HG03175 (cell line): ENCODE measurements around the gene VANGL1.

Experiments
- ATAC-seq: cut with Tn5 transposase; IDR thresholded peaks from one replicate; pipeline ENCODE4 v1.9.1; 2021; ENCODE audit warnings: mild to moderate bottlenecking, moderate library complexity; ENCODE audit not compliant: unreplicated experiment

Gene VANGL1

GRCh38 chr1:115643225-115643624 lies 1.5 kb downstream of the VANGL1 start:
- ATAC-seq, result no peak

GRCh38 chr1:115643666-115644065 lies 1.9 kb downstream of the VANGL1 start:
- no peak for ATAC-seq

GRCh38 chr1:115644109-115644508 lies 2.3 kb downstream of the VANGL1 start:
- no peak for ATAC-seq

GRCh38 chr1:115647047-115647446 lies 5.3 kb downstream of the VANGL1 start:
- ATAC-seq, result no peak

GRCh38 chr1:115647507-115647906 lies 5.7 kb downstream of the VANGL1 start:
- ATAC-seq, result no peak

- ATAC-seq, result no peak
These were observed 6.3 kb downstream of the VANGL1 start for GRCh38 chr1:115647919-115648650.

- ATAC-seq, result peak; percentile 94
These were observed 7.2 kb downstream of the VANGL1 start for GRCh38 chr1:115648717-115649691.

- no peak for ATAC-seq
These were observed 8.2 kb downstream of the VANGL1 start for GRCh38 chr1:115649964-115650363.

- ATAC-seq, result no peak
These were observed 9.2 kb downstream of the VANGL1 start for GRCh38 chr1:115650961-115651360.

- ATAC-seq, result no peak
These were observed 9.6 kb downstream of the VANGL1 start for GRCh38 chr1:115651391-115651790.

- no peak for ATAC-seq
These were observed 10.5 kb downstream of the VANGL1 start for GRCh38 chr1:115652236-115652788.

GRCh38 chr1:115654125-115654524 lies 12.4 kb downstream of the VANGL1 start:
- no peak for ATAC-seq

- ATAC-seq, result no peak
These were observed 13.0 kb downstream of the VANGL1 start for GRCh38 chr1:115654663-115655305.

- no peak for ATAC-seq
These were observed 13.5 kb downstream of the VANGL1 start for GRCh38 chr1:115655306-115655663.

GRCh38 chr1:115655916-115656315 lies 14.1 kb downstream of the VANGL1 start:
- ATAC-seq, result no peak

- no peak for ATAC-seq
These were observed 14.8 kb downstream of the VANGL1 start for GRCh38 chr1:115656461-115657077.

- ATAC-seq, result no peak
These were observed 16.9 kb downstream of the VANGL1 start for GRCh38 chr1:115658646-115659045.

- ATAC-seq, result no peak
These were observed 18.4 kb downstream of the VANGL1 start for GRCh38 chr1:115660151-115660550.

GRCh38 chr1:115661157-115661556 lies 19.4 kb downstream of the VANGL1 start:
- ATAC-seq, result no peak

GRCh38 chr1:115665319-115666096 lies 23.7 kb downstream of the VANGL1 start:
- ATAC-seq, result no peak
